NCI-H1092 treated with DMSO at 0.1 percent for 48 hours (cell line): ENCODE results near the gene ZBTB7C.

Source experiments
- DNase-seq: peaks from one replicate; lab custom pipeline; 2025; lab: John Stamatoyannopoulos, UW

The ZBTB7C gene

DNA sequence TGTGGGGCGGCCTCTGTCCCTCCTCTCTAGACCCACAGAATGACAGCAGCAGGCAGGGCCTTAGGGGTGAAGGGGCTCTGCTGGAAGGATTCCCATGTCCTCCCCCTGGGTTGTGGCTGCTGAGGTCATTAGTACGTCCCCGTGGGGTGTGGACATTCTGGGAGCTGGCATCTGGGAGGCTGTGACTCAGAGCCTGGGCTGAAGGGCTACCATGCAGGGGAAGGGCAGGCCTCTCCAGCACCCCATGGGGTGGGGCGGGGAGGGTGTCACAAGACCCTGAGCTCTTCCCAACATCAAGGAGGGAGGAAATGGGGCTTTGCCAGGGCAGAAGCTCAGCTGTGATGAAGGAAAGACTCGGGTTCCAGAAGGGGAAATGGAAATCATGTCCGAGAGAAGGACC lies 373.0 kb downstream of the ZBTB7C start:
- no peak for DNase-seq

DNA sequence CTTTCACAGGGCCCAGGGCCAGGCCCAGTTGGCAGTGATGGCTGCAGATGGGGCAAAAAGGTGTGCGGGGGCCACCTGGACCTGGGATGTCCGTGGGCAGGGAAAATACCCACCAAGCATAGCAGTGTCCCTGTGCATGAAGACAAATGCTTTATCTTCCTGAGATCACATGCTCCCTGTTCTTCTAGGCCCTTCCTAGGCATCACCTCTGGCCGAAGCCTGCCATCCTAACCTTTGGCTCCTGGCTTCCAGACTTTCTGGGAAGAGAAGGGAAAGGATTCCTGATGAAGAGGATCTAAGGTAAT lies 373.7 kb downstream of the ZBTB7C start:
- DNase-seq = no peak

- DNase-seq = no peak
Measured at GRCh38 chr18:48034651-48035555, 374.3 kb downstream of the ZBTB7C start.

DNA sequence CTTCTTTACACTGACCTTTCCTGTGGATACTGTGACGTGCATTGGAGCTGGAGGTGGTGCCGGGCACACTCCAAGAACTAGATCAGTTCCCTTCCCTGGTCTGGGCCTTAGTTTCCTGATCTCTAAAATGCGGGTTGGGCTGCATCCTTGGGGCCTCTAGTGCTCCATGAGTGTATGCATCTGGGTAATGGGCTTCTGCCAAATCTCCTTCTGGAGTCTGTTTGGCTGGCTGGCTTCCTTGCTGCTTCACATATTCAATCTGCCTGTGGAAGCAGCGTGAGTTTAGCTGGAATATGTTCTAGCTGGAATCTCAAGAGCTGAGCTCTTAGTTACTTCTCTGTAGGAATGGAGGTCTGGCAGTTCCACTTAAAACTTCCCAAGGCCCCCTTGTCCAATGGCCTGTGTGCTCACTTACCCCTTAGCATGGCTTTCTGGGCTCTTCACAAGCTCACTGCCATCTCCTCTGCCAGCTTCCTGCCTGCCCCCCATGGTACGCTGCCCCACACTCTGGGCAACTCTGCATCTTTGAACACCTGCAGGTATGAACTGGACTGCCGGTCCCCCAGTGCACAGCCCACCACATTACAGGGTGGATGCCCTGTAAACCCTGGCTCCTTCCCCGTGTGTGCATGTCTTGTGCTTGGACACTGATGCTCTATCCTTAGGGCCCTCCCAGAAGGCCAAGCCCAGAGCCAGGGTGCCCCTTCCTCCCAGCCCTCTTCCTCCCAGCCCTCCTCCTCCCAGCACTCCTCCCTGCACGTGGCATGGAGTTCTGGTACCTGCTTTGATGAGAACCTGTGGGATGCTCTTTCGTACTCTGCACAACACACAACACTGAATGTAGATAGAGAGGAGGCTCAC lies 375.2 kb downstream of the ZBTB7C start:
- no peak for DNase-seq

GRCh38 chr18:48032876-48033789 lies 376.1 kb downstream of the ZBTB7C start:
- no peak for DNase-seq

- DNase-seq = no peak
Measured at GRCh38 chr18:48031641-48032040, 377.5 kb downstream of the ZBTB7C start.

DNA sequence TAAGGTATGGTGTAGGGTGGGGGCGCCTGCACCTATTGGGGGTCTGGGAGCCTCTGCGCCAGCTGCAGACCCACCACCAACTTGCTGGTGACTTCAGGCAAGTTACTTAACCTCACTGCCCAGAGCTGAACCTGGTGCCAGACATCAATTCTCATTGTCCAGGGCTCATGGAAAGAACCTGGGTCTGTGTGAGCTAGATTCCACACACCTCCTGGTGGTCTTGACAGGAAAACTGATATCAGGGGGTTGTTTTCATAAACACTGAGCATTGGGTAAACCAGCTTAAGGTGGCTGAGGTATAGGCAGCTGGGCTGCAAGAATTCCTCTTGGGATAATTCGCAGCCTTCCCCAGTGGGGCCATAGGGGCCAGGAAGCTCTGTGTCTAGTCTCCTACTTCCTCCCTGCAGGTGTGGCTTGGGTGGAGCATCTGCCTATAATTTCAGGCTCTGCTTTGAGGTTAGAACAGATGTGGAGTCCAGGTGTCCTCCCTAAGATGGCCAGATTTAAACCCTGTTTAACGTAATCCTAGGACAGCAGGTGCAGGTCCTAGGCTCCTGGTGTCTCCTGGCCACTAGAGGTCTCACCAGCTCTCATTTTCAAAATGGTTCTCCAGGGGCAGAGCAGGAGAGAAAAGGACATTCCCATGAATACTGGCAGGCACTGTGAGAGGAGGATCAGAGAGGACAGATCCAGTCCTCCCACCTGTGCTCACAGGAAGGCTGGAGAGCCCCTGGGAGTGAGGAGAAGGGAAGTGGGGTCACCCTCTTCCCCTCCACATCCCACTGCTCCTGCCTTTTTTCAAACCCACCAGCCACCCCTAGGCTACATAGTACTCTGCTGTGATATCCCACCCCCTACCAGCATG lies 378.3 kb downstream of the ZBTB7C start:
- DNase-seq = peak; percentile 82

DNA sequence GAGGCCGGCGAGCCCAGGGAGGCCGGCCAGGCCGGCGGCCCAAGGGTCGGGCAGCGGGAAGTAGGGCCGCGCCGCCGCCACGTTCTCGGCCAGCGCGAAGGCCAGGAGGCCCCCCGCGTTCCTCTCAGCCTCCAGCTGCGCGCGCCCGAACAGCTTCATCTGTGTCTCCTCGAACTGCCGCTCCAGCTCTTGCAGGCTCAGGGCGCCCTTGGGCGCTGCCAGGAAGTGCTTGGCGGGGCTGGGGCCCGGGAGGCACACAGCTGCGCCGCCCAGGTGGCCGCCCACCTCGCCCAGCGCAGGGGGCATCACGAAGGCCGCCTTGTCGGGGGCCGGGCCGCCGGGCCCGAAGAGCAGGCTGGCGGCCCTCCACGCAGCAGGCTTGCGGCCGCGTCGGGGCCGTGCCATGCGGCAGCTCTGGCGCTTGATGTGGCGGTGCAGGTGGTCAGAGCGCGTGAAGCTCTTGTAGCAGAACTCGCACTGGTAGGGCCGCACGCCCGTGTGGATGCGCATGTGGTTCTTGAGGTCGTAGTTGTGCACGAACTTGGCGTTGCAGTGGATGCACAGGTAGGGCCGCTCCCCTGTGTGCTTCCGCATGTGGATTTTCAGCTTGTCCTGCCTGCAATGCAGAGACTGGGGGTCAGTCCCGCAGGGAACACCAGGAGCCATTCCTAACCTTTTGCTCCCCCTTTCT lies 379.7 kb downstream of the ZBTB7C start:
- DNase-seq = no peak

GRCh38 chr18:48028696-48029095 lies 380.5 kb downstream of the ZBTB7C start:
- no peak for DNase-seq

- no peak for DNase-seq
Measured at GRCh38 chr18:48028081-48028480, 381.1 kb downstream of the ZBTB7C start.

DNA sequence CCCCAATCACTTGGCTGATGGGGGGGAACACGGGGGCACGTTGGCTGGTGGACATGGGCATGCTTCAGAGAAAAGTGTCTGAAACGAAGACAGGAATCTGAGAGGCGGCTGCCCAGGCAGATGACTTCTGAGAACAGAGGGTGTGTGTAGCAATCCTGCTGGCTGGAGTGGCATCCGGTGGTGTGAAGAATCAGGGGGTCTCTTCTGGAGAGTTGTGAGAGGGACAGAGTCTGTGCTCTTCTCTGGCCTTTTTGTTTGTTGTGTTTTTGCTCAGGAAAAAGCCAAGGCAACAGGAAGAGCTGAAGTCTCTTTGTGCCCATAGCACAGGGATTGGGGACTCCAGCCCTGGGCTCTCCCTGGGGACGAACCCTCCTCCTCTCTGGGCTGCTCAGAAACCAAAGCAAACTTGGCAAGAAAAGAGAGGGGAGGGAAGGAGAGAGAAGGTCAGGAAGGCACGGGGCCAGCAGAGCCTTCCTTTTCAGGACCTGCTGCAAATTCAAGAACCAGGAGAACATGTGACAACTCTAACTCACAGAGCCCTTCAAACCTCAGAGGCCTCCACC lies 381.7 kb downstream of the ZBTB7C start:
- DNase-seq = no peak

DNA sequence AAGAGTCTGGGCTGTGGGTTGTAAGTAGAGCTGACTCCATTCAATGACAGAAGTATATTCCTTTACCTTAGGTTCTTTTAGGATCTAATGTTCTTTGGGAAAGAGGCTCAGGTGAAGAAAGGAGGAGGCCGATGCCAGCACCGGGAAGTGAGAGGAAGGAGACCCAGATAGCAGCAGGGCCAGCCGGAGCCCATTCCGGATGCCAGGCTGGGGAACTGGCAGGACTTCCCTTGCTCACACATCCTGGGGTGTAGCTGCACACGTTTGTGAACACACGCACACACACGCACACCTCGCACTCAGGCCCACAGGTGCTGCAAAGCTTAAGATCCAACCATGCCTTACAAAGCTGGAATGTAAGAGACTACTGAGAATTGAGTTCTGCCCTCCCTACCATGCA lies 383.0 kb downstream of the ZBTB7C start:
- no peak for DNase-seq

DNA sequence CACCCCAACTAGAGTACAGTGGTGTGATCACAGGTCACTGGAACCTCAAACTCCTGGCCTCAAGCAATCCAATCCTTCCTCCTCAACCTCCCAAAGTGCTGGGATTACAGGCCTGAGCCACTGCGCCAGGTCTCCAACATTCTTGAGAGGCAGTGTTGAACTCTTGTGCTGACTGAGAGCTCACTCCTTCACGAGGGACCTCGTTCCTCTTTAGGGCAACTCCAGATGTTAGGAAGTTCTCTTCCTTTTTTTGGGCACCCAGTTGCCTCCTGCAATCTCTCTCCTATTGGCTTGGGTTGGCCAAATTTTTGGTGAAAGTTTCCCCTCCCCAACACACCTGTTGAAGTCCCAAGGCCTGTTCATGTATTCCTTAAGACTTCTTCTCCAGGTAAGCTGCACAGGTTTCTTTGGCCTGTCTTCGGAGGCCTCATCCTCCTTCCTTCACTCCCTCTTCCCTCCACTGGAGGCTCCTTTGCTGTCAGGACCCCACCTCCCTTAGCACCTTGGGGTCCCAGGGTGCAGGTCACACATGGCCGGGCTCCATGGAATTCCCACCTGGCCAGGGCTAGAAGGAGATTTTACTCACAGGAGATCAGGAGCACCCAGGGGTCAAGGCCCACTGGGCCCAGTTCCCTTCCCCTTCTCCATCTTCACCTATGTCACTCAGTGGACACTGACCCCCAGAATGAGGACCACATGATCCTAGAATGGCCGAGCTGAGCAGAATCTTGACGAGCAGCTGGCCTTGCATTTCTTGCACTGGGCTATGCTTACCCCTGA lies 384.1 kb downstream of the ZBTB7C start:
- no peak for DNase-seq

- DNase-seq = no peak
Measured at GRCh38 chr18:48024009-48024512, 385.1 kb downstream of the ZBTB7C start.

DNA sequence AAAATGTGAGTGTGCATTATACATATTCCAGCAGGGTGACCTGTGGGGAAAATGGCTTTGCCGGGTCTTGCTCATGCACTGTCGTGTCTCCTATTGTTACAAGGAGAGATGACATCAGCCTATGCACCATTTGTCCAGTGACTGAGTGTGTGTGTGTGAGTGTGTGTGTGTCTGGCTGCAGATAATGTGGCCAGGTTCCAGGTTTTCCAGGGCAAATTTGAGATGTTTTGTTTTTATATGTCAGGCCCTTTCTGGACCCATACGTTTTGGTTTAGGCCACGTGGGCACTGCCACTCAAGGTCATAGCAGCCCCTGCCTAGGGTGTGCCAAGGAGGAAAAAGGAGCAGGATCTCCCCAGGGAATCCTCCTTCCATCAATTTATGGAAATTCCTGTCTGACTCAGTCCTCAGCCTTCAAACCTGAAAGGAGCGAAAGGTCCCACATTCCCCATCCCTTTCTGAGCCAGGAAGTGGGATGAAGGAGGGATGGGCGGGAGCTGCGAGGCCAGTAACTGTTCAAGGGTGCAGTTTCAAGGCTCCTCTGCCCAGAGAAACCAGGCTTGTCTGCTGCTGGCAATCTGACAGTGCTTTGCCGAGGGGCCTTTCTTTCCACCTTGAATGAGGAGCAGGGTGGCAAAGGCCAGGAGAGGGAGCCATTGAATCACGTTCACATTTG lies 385.7 kb downstream of the ZBTB7C start:
- peak; percentile 81 for DNase-seq

DNA sequence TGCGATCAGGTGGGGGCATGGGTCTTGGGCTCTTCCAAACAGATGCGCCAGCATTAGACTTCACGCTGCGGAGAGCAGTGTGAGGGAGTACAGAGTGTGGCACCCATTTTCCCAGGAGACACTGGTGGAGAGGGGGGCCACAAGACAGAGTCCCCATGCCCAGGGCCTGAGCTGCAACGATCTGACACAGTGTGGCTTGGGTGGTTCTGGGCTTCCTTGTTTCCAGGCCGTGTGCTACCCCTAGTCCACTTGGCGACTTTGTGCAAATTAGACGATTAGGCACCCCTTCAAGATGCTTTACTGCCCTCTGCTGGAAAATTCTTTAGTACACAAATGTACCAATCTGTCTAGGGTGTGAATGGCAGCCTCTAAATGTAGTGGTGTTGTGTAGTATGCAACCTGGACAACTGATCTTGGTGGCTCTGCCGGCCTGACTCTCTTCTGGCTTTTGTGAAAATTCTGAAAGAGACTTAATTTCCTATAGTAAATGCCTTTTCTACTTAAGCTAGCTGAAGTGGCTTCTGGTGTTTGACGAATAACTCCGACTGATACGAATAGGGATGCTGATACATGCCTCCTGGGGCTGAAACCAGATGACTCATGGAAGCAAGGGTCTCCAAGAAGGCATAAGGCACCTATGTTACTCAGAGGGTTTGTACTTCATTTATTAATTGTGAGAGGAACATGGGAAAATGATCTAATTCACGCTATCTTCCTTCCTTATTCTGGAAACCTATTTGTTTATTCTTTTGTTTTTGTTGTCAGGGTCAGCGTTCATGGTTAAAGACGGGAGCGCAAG lies 386.5 kb downstream of the ZBTB7C start:
- peak; percentile 85 for DNase-seq

DNA sequence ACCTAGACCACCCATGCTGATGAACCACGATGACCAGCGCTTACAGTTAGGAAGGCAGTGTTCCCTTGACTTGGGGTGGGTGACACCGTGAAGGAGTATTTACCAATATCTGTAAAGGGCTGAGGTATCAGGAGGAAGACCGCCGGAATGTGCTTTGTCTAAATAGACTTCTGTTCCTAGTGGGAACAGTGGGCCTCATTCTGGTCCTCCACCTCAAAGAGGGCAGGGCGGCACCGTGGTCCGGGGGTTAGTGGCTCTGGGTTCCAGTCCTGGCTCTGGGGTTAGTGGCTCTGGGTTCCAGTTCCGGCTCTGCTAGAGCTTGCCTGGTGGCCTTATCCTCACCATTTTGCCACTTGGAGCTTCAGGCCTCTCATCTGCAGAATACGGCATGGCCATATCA lies 387.2 kb downstream of the ZBTB7C start:
- DNase-seq = no peak
